Thyroid gland (tissue), 4 donors: ENCODE data around the gene NRTN. TPM values are rescaled to one million over a fixed set of nuclear protein-coding genes. Genes with fewer than 3 reads are reported as not detected.
A peak's percentile ranks its signal among the peaks of the same experiment; 100 is the strongest.

Experiments used
- DNase-seq, 2 donors: peaks; one replicate each; pipeline ENCODE4 v3.0.0-alpha.2; 2019
- H3K27ac ChIP-seq, 3 donors: fragments of 200-600 bp; sonication (generic); 1 replicate in 2 of 3; 2 replicates in 1 of 3; pipeline ENCODE4 v1.5.1; 2016 to 2019; ENCODE audit warnings: mild to moderate bottlenecking in 1 of 3, moderate library complexity in 1 of 3
- H3K27me3 ChIP-seq: fragments of 200-600 bp; sonication (generic); one replicate; pipeline ENCODE4 v1.5.1; 2019
- H3K36me3 ChIP-seq, 2 donors: fragments of 200-600 bp; sonication (generic); one replicate each; pipeline ENCODE4 v1.5.1; 2016 to 2019
- H3K4me1 ChIP-seq, 2 donors: fragments of 200-600 bp; sonication (generic); one replicate each; pipeline ENCODE4 v1.5.1; 2017 to 2019
- H3K4me3 ChIP-seq, 3 donors: fragments of 200-600 bp; sonication (generic); replicated peaks in 1 of 3; 1 replicate in 2 of 3; 2 replicates in 1 of 3; pipeline ENCODE4 v1.5.1; 2016; ENCODE audit warnings: mild to moderate bottlenecking in 1 of 3
- H3K9me3 ChIP-seq: fragments of 200-600 bp; sonication (generic); one replicate; pipeline ENCODE4 v1.5.1; 2017
- CTCF ChIP-seq, 6 experiments: fragments of 200-600 bp in 3 of 6; fragments of 450-650 bp in 3 of 6; sonication (generic) in 3 of 6; IDR thresholded peaks; one replicate each; pipeline ENCODE4 v1.5.1; 2016 to 2019; ENCODE audit warnings: antibody characterized with exemption in 6 of 6, mild to moderate bottlenecking in 2 of 6, inconsistent platforms in 1 of 6, moderate library complexity in 1 of 6
- POLR2A ChIP-seq, 2 donors: fragments of 450-650 bp; IDR thresholded peaks; one replicate each; pipeline ENCODE4 v1.6.1; 2017; ENCODE audit warnings: antibody characterized with exemption in 2 of 2, mild to moderate bottlenecking in 2 of 2, moderate library complexity in 1 of 2
- WGBS, 2 donors: methylation state at CpG; one replicate each; pipeline ENCODE4 v1.1.5; 2017; 5-methylcytosine and 5-hydroxymethylcytosine counted together
- intact Hi-C: fragments of 100-400 bp; cut with DNase I; formaldehyde crosslinking; loops from one replicate; pipeline ENCODE4 v1.15.1; 2023
- total RNA-seq, 4 donors: library from RNA; depleted of rRNA; stranded (reverse); fragments of >200 nt; gene quantifications; one replicate each; pipeline ENCODE4 v1.2.3, GENCODE V29; 2016

NRTN gene
- total RNA-seq, 4 donors from 2014 or later = 0.71 to 8.1 (median 1.3) TPM

- Histone ChIP-seq H3K36me3 (peaks cover 40 to 43% of the 10 kb centered on the region in 2 donors), H3K27me3 (no peaks in the 10 kb centered on the region), H3K4me3 (peak within 1 kb of the TSS; percentile 11 to 86 (median 44)), H3K4me1 (peaks cover 5 to 7% of the 10 kb centered on the region in 2 donors), H3K9me3 (no peaks in the 10 kb centered on the region), H3K27ac (peak within 1 kb of the TSS; percentile 87 to 98 (median 95))
- TF ChIP-seq POLR2A (IDR thresholded peaks at IDR 0.05) = peak in 1 of 2 donors; percentile 58
- TF ChIP-seq CTCF (IDR thresholded peaks at IDR 0.05) = no peak
- WGBS, 2 donors = 20 to 26% methylated on average over 28 to 38 of the region's 72 CpGs
- DNase-seq = peak; percentile 96 to 97
- intact Hi-C loops = loop anchor here (5.0 kb wide), 1 partner anchor 111 kb away; the partner anchor contains the start of genes NDUFA11 and VMAC
Measured at GRCh38 chr19:5790559-5791520, 14.0 kb upstream of the NRTN start, which contains the start of gene DUS3L. TSS of gene DUS3L (minus strand) at chr19:5791163. CDS start at chr19:5791141, 22 bp downstream.

GRCh38 chr19:5792224-5792623, 12.6 kb upstream of the NRTN start:
- H3K36me3 ChIP-seq = peaks cover 27 to 29% of the 10 kb centered on the region in 2 donors
- no peak overlapping the region for H3K27ac ChIP-seq
- H3K27me3 ChIP-seq = no peaks in the 10 kb centered on the region
- intact Hi-C loops = loop anchor here (5.0 kb wide), 1 partner anchor 110 kb away; the partner anchor contains the start of genes NDUFA11 and VMAC
- H3K4me1 ChIP-seq = peaks cover 5 to 7% of the 10 kb centered on the region in 2 donors
- no peak for DNase-seq
- no peak for TF ChIP-seq POLR2A (IDR thresholded peaks at IDR 0.05)
- no peak for TF ChIP-seq CTCF (IDR thresholded peaks at IDR 0.05)
- 93 to 95% methylated on average over 18 of the region's 18 CpGs for WGBS, 2 donors
- no peaks in the 10 kb centered on the region for H3K9me3 ChIP-seq
- no peak overlapping the region for H3K4me3 ChIP-seq

- DNase-seq = no peak
- no peak overlapping the region for H3K27ac ChIP-seq
- H3K36me3 ChIP-seq = peaks cover 17 to 20% of the 10 kb centered on the region in 2 donors
- H3K4me1 ChIP-seq = peaks cover 5 to 7% of the 10 kb centered on the region in 2 donors
- TF ChIP-seq CTCF (IDR thresholded peaks at IDR 0.05) (no peak), POLR2A (IDR thresholded peaks at IDR 0.05) (no peak)
- 85 to 91% methylated on average over 3 of the region's 3 CpGs for whole genome bisulfite sequencing, 2 donors
- intact Hi-C loops = loop anchor here (5.0 kb wide), 1 partner anchor 109 kb away; the partner anchor contains the start of genes NDUFA11 and VMAC
- H3K4me3 ChIP-seq = no peak overlapping the region
- no peaks in the 10 kb centered on the region for H3K27me3 ChIP-seq
- no peaks in the 10 kb centered on the region for H3K9me3 ChIP-seq
Measured at GRCh38 chr19:5793188-5793587, 11.7 kb upstream of the NRTN start.

GRCh38 chr19:5795382-5795919, 9.4 kb upstream of the NRTN start:
- H3K27me3 ChIP-seq = no peaks in the 10 kb centered on the region
- H3K27ac ChIP-seq = no peak overlapping the region
- no peaks in the 10 kb centered on the region for H3K9me3 ChIP-seq
- intact Hi-C loops = no loop called here
- no peak for TF ChIP-seq POLR2A (IDR thresholded peaks at IDR 0.05)
- TF ChIP-seq CTCF (IDR thresholded peaks at IDR 0.05) = no peak
- no peaks in the 10 kb centered on the region for H3K4me1 ChIP-seq
- H3K4me3 ChIP-seq = no peak overlapping the region
- H3K36me3 ChIP-seq = no peaks in the 10 kb centered on the region
- no peak for DNase-seq
- WGBS, 2 donors = 88 to 89% methylated on average over 7 of the region's 7 CpGs
